HG03558 (cell line): ENCODE measurements around the gene KMT2A.
"Not testable (repeated sequence)": the region's sequence is repeated elsewhere in the genome, so short reads cannot be mapped to it uniquely, and the experiment has no call there.

Experiments
- ATAC-seq: cut with Tn5 transposase; IDR thresholded peaks from one replicate; pipeline ENCODE4 v1.9.1; 2021; ENCODE audit warnings: moderate number of reproducible peaks; ENCODE audit not compliant: unreplicated experiment; ENCODE audit errors: extremely low read depth

KMT2A gene

DNA sequence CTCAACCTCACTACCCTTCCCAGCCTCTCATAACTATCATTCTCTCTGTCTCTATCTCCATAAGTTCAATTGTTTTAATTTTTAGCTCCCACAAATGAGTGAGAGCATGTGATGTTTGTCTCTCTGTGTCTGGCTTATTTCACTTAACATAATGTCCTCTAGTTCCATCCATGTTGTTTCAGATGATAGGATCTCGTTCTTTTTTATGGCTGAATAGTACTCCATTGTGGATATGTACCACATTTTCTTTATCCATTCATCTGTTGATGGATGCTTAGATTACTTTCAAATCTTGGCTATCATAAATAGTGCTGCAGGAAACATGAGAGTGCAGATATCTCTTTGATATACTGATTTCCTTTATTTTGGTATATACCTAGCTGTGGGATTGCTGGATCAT lies 44.9 kb downstream of the KMT2A start:
- ATAC-seq, result not testable (repeated sequence)

DNA sequence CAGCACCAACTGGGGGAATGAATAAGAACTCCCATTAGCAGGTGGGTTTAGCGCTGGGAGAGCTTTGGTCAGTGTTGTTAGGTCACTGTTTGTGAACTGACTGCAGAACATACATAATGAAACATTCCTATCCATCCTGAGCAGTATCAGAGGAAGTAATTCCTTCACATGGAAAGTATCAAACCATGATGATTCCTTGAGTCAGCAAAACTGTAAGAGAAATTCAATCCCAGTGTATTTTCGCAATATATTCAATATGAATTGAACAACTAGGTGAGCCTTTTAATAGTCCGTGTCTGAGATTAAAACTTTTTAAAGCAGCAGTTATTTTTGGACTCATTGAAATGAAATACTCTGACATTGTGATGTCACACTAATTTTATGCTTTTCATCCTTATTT lies 48.1 kb downstream of the KMT2A start:
- ATAC-seq, result no peak

- ATAC-seq, result no peak
Observed at GRCh38 chr11:118485273-118485672, 49.0 kb downstream of the KMT2A start.

DNA sequence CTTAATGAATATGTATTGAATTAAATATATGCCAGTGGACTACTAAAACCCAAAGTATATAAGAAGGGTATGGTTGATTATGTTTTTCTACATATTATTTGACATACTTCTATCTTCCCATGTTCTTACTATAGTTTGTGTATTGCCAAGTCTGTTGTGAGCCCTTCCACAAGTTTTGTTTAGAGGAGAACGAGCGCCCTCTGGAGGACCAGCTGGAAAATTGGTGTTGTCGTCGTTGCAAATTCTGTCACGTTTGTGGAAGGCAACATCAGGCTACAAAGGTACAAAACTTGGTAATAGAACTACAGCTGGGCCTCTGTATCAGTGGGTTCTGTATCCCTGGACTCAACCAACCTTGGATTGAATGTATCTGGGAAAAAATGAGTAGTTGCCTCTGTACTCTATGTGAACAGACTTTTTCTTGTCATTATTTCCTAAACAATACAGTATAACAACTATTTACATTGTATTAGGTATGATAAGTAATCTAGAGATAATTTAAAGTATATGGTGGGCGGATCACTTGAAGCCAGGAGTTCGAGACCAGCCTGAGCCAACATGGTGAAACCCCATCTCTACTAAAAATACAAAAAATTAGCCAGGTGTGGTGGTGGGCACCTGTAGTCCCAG lies 52.3 kb downstream of the KMT2A start:
- ATAC-seq, result no peak

GRCh38 chr11:118491041-118491440 lies 54.7 kb downstream of the KMT2A start:
- no peak for ATAC-seq

- ATAC-seq, result no peak
Observed at GRCh38 chr11:118497831-118498230, 61.5 kb downstream of the KMT2A start.

GRCh38 chr11:118503216-118503615 lies 66.9 kb downstream of the KMT2A start:
- ATAC-seq, result no peak

DNA sequence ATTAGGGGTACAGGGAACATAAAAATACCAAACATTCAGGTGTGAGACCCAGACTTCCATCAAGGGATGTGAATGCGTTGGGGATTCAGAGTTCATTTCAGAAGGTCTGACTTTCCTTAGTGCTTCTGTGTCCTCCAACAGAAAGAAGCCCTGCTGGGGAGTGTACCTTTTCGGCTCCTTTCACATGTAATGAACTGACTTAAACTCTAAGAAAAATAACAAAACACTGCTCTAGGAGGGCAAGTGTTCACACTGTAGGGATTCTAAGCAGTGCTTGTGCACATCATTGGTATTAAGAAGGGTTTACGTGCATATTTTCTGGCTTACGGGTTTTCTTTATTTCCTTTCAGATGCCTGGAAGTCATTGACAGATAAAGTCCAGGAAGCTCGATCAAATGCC lies 75.3 kb downstream of the KMT2A start:
- no peak for ATAC-seq

DNA sequence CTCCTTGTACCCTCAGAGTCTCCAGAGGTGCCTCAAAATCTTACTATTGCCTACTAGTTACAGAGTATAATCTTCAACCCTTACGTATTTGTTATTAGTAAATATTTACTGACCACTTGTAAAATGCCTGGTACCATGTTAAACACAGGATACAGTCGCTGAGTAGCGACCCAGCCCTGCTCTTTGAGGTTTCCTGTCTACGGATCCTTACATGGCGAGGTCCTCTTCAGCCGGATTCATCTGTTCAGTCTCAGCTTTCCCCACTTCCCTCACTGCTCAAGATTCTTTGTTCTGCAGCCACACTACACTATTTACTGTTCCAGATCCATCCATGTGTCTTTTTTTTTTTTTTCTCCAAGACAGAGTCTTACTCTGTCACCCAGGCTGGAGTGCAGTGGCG lies 77.8 kb downstream of the KMT2A start:
- ATAC-seq, result no peak

DNA sequence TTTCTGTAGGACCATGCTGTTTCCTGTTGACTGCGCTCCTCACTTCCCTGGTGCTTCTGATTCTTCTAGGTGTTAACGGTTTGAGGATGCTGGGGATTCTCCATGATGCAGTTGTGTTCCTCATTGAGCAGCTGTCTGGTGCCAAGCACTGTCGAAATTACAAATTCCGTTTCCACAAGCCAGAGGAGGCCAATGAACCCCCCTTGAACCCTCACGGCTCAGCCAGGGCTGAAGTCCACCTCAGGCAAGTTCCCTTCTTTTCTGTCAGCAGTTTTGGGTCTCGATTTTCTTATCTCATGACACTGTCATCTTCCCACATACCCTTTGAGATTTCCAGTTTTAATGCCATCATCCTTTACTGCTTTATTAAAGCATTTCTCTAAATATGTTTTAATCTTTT lies 83.3 kb downstream of the KMT2A start:
- ATAC-seq, result no peak

DNA sequence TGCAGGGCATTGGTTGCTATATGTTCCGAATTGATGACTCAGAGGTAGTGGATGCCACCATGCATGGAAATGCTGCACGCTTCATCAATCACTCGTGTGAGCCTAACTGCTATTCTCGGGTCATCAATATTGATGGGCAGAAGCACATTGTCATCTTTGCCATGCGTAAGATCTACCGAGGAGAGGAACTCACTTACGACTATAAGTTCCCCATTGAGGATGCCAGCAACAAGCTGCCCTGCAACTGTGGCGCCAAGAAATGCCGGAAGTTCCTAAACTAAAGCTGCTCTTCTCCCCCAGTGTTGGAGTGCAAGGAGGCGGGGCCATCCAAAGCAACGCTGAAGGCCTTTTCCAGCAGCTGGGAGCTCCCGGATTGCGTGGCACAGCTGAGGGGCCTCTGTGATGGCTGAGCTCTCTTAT lies 85.6 kb downstream of the KMT2A start:
- ATAC-seq, result no peak

DNA sequence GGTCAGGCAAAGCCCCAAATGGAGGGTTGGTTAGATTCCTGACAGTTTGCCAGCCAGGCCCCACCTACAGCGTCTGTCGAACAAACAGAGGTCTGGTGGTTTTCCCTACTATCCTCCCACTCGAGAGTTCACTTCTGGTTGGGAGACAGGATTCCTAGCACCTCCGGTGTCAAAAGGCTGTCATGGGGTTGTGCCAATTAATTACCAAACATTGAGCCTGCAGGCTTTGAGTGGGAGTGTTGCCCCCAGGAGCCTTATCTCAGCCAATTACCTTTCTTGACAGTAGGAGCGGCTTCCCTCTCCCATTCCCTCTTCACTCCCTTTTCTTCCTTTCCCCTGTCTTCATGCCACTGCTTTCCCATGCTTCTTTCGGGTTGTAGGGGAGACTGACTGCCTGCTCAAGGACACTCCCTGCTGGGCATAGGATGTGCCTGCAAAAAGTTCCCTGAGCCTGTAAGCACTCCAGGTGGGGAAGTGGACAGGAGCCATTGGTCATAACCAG lies 86.3 kb downstream of the KMT2A start:
- ATAC-seq, result no peak

GRCh38 chr11:118524356-118524755 lies 88.1 kb downstream of the KMT2A start:
- ATAC-seq, result no peak

GRCh38 chr11:118524757-118525470 lies 88.6 kb downstream of the KMT2A start:
- ATAC-seq, result no peak

GRCh38 chr11:118526688-118527087 lies 90.4 kb downstream of the KMT2A start:
- ATAC-seq, result no peak

GRCh38 chr11:118527109-118527508 lies 90.8 kb downstream of the KMT2A start, which contains the start of gene TTC36:
Gene TTC36, plus strand, starts transcription at chr11:118527474. Its CDS starts 21 bp downstream, at chr11:118527495.
- no peak for ATAC-seq

GRCh38 chr11:118528511-118528910 lies 92.2 kb downstream of the KMT2A start:
- ATAC-seq, result no peak

- ATAC-seq, result no peak
Observed at GRCh38 chr11:118529584-118530175, 93.4 kb downstream of the KMT2A start.

DNA sequence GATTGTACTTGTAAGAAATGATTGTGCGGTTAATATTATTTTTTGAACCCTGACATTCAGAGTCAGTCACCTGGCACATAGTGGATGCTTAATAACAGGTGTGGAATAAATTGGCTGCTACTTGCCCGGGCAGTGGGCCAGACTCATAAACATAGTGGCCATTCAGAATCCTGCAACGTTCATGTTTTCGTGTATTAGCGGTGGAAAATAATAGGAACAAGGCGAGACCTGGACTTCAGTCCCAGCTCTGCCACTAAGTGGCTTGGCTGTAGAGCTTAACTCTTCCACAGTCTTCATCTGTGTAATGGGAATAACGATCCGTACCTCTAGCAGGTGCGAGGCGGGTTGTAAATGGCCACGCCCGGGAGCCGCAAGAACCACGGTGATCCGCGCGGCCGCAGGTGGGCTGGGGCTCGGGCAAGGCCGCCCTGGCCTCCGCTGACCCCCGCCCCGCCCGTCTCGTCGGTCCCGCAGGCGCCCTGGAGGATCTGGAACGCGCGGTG lies 93.9 kb downstream of the KMT2A start:
- no peak for ATAC-seq

DNA sequence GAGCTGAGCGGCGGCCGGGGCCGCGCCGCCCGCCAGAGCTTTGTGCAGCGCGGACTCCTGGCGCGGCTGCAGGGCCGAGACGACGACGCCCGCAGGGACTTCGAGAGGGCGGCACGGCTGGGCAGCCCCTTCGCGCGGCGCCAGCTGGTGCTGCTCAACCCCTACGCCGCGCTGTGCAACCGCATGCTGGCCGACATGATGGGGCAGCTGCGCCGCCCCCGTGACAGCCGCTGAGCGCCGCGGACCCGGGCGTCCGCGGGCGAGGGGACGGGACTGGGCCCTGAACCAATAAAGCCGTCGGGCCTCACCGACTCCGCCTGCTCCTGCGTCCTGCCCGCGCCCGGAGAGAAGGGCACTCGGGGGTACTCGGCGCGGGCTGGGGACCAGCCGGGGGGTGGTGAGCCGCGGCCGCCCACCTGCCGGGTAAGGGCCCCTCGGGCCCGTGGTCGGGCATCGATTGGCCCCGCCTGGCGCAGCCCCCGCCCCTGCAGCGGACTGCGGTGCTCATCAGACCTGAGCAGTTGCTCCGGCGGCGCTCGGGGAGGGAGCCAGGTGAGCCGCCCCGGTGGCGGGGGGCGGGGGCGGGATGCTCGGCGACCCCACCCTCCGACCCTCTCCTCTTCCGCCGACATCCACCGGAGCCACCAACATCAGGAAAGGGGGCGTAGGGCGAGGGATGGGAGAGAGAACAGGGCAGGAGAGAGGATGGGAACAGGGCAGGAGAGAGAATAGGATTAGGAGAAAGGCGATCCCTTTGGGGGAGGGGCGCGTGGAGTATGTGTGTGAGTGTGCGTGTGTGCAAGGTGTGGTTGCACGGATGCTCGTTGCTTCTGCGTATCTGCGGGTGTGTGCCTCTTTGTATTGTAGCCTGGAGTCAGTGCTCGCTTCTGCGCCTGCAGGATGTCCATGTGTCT lies 94.6 kb downstream of the KMT2A start, which contains the start of gene TMEM25:
TSS of gene TMEM25 (plus strand) at position 510 of the 914 bp plus-strand sequence. CDS start 610 bp downstream, outside the sequence.
- ATAC-seq, result no peak
